Lung microvascular endothelial cell (primary cell): ENCODE measurements around the gene RAD23B. TPM values are rescaled to one million over a fixed set of nuclear protein-coding genes. Genes with fewer than 3 reads are reported as not detected.
A peak's percentile ranks its signal among the peaks of the same experiment; 100 is the strongest.
"Not testable (repeated sequence)": the region's sequence is repeated elsewhere in the genome, so short reads cannot be mapped to it uniquely, and the experiment has no call there.

Experiments used
- DNase-seq, 2 donors: peaks; one replicate each; pipeline versions ENCODE4 v3.0.0 to v3.0.0-alpha.2; 2010; ENCODE audit warnings: low read depth in 2 of 2
- total RNA-seq: library from RNA; depleted of rRNA; stranded (reverse); fragments of >200 nt; gene quantifications from 2 replicates; pipeline ENCODE4 v1.2.1, GENCODE V29; 2014

RAD23B gene
- total RNA-seq, 1 donor from 2014 or later, result 66.3 TPM

DNA sequence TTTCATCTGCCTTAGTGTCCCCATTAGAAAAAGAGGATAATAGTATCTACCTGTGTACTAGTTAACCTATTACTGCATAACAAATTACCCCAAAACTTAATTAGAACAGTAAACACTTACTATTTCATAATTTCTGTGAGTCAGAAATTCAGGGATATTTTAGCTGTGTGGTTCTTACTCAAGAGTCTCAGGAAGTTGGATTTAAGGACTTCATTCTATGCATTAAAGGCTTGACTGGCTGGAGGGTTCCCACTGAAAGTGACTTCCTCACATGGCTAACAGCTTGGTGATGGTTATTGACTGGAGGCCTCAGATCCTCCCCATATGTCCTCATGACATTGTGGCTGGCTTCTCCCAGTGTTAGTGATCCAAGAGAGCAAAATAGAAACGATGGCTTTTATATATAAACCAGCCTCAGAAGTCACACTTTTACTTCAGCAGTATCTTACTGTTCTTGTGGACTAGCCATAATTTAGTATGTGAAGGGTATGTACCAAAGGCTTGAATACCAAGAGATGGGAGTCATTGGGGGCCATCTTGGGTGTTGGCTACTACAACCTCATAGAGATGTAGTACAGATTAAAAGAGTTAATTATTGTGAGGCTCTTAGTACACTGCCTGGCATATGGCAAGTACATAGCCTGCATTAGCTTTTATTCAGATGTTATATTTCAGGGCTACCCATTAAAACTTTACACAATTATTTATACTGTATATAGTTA lies 9.9 kb downstream of the RAD23B start:
- DNase-seq, result no peak

DNA sequence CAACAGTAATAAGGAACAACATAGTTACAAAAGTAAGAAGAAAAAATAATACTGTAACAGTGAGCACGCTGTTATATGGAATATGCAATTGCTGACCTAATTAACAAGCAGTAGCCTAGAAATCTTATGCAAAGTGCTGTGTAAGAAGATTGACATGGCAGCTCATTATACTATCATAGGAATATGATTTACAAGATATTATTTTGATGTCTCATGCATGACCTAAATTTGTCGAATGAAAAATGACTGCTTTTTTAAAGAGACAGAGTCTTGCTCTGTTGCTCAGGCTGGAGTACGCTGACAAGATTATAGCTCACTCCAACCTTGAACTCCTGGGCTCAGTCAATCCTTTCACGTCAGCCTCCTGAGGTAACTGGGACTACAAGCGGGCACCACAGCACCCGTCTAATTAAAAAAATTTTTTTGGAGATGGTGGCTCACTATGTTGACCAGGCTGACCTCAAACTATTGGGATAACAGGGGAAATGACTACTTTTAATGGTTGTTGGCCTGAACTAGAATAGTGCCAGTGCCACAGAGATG lies 10.5 kb downstream of the RAD23B start:
- DNase-seq, result no peak

DNA sequence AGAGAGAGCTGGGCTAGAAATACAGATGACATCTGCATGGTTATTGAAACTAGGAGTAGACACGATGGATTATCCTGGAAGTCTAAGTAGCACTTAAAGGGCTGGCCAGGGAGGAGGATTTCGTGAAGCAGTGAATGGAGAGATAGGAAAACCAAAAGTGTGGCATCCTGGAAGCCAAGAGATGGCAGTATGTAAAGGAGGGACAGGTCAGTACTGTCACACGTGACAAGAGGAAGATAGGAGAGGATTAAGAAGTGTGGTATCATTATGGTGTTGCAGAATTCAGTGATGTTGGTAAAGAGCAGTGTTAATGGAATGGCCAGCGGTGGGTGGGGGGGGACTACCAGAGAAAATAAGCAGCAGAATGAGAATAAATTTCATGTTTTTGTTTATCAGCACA lies 11.7 kb downstream of the RAD23B start:
- DNase-seq, result no peak

DNA sequence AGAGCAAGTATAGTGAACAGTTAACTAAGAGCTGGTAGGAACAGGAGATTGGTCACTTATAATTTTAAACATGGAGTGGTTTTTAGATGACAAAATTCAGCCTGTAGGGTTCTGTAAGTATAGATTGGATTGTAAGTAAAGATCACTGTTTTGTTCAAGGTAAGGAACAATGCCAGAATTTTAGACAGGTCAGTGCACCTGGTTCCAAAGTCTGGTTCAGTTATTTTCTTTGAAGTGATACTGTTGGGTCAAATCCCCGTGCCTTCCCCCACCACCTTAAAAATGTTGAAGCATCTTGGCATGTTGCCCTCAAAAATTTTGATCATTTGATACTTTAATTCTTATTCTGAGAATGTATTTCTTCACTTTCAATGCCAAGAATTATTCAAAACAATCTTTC lies 12.9 kb downstream of the RAD23B start:
- DNase-seq, result no peak

DNA sequence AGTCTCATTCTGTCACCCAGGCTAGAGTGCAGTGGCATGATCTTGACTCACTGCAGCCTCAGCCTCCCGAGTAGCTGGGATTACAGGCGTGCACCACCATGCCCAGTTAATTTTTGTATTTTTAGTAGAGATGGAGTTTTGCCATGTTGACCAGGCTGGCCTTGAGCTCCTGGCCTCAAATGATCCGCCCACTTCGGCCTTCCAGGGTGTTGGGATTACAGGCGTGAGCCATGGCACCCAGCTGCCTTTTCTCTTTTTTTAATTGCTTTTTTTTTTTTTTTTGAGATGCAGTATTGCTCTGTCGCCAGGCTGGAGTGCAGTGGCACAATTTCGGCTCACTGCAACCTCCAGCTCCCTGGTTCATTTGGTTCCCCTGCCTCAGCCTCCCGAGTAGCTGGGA lies 13.5 kb downstream of the RAD23B start:
- DNase-seq, result not testable (repeated sequence)

- DNase-seq, result no peak
Observed at GRCh38 chr9:107299437-107299836, 16.4 kb downstream of the RAD23B start.

GRCh38 chr9:107306308-107306707 lies 23.2 kb downstream of the RAD23B start:
- DNase-seq, result no peak

GRCh38 chr9:107307331-107307730 lies 24.3 kb downstream of the RAD23B start:
- no peak for DNase-seq

GRCh38 chr9:107308461-107308860 lies 25.4 kb downstream of the RAD23B start:
- no peak for DNase-seq

GRCh38 chr9:107309271-107309670 lies 26.2 kb downstream of the RAD23B start:
- peak in 1 of 2 donors; percentile 39 for DNase-seq

DNA sequence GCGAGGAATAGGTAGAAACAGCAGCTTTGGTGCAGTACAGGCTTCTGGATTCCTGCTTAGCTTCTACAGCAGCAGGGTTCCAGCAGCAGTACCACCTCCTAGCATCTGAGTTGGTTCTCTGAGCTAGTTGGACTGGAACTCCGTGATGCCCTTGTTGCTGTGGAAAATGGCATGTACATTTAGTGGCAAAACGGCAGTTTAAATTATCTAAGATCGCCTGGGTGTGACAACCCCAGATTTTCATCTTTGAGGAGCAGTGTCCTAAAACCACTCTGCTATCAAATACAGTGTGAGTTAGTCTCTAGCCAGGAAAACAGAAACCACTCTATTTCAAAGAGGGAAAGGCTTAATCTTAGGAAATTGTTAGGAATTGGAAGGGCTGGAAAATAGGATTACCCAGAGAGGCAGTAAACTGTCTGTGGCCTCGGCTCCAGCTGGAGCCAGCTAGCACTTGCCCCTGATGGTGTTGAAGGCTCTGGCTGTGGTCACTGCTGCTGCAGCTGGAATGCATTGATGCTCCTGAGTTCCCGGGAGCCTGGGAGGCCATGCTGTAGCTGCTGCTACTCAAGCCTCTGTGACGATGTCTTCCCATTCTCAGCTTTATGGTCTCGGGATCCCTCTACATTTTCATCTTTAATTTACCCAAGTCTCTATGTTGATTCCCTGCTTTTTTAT lies 29.4 kb downstream of the RAD23B start:
- DNase-seq, result no peak

GRCh38 chr9:107313555-107314096 lies 30.5 kb downstream of the RAD23B start:
- no peak for DNase-seq

DNA sequence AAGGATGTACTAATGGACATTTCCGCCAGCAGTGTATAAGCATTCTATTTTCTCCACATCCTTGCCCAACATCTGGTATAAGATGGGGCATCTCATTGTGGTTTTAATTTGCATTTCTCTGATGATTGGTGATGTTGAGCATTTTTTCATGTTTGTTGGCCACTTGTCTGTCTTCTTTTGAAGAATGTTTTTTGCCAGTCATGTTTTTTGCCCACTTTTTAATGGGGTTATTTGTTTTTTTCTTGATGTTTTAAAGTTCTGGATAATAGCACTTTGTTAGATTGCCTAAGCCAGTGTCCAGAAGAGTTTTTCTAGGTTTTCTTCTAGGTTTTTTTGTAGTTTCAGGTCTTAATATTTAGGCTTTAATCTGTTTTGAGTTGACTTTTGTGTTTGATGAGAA lies 31.7 kb downstream of the RAD23B start:
- DNase-seq, result no peak

- no peak for DNase-seq
Observed at GRCh38 chr9:107316795-107317661, 33.9 kb downstream of the RAD23B start.

DNA sequence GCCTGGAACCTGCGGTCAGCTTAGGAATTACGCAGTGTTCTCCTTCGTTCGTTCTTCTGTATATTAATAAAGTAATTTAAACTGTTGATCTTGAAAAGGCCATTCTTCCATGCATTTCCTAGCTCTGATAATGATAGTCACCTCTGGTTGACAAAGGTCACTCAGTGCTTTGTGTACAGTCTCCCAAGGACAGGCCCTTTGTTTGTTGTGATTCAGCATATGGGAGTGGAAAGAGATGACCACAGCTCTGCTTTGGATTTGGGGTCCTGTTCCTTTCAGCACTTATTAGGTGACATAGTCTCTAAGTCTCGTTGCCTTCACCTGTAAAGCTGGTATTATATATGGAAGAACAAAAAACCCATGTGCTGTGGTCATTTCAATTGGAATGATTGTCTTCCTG lies 39.6 kb downstream of the RAD23B start:
- DNase-seq, result no peak

- no peak for DNase-seq
Observed at GRCh38 chr9:107323836-107324585, 40.9 kb downstream of the RAD23B start.

DNA sequence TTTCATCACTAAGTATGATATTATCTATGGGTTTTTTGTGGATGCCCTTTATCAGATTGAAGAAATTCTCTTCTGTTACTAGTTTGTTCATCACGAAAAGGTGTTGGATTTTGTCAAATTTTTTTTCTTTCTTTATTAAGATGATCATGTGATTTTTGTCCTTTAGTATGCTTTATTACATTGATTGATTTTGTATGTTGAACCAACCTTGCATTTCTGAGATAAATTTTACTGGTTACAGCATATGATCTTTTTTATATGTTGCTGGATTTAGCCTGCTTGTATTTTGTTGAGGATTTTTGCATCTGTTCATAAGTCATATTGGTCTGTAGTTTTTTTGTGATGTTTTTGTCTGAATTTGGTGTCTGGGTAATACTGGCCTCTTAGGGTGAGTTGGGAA lies 42.8 kb downstream of the RAD23B start:
- DNase-seq, result no peak

DNA sequence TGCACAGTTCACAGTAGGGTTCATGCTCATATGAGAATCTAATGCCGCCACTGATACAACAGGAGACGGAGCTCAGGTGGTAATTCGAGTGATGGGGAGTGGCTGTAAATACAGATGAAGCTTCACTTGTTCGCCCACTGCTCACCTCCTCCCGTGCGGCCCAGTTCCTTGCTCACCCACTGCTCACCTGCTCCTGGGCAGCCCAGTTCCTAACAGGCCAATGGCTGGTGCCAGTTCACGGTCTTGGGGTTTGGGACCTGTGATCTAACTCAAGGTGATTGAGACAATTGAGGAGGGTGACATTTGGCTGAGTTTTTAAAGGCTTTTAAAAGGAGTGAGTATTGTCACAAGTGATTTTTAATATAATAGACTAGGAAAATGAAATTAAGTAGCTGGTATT lies 45.4 kb downstream of the RAD23B start:
- no peak for DNase-seq

GRCh38 chr9:107330420-107330819 lies 47.3 kb downstream of the RAD23B start:
- no peak for DNase-seq

- no peak for DNase-seq
Observed at GRCh38 chr9:107332883-107333282, 49.8 kb downstream of the RAD23B start.

- DNase-seq, result no peak
Observed at GRCh38 chr9:107333363-107333762, 50.3 kb downstream of the RAD23B start.
